HCEC 1CT (cell line): Measurements from ENCODE around the gene PRKAA2.
A peak's percentile ranks its signal among the peaks of the same experiment; 100 is the strongest.
"Not testable (repeated sequence)": the region's sequence is repeated elsewhere in the genome, so short reads cannot be mapped to it uniquely, and the experiment has no call there.

Experiments used
- DNase-seq: peaks from one replicate; pipeline ENCODE4 v3.0.0-alpha.2; 2017

The PRKAA2 gene

GRCh38 chr1:56644919-56645676 is at the start of gene PRKAA2:
TSS of gene PRKAA2 (plus strand) at chr1:56645314. CDS start at chr1:56645388, 74 bp downstream.
- peak; percentile 40 for DNase-seq

- not testable (repeated sequence) for DNase-seq
Measured at GRCh38 chr1:56595397-56596191, 49.5 kb upstream of the PRKAA2 start.

GRCh38 chr1:56610097-56610496 is 35.0 kb upstream of the PRKAA2 start:
- not testable (repeated sequence) for DNase-seq

- DNase-seq: not testable (repeated sequence)
Measured at GRCh38 chr1:56610770-56611169, 34.3 kb upstream of the PRKAA2 start.

- DNase-seq: peak; percentile 41
Measured at GRCh38 chr1:56617141-56617540, 28.0 kb upstream of the PRKAA2 start.

- no peak for DNase-seq
Measured at GRCh38 chr1:56625819-56626440, 19.2 kb upstream of the PRKAA2 start.

GRCh38 chr1:56626546-56626945 is 18.6 kb upstream of the PRKAA2 start:
- DNase-seq: peak; percentile 71

- peak; percentile 11 for DNase-seq
Measured at GRCh38 chr1:56627019-56627635, 18.0 kb upstream of the PRKAA2 start.

GRCh38 chr1:56627636-56628039 is 17.5 kb upstream of the PRKAA2 start:
- peak; percentile 22 for DNase-seq

GRCh38 chr1:56630786-56631185 is 14.3 kb upstream of the PRKAA2 start:
- no peak for DNase-seq

- no peak for DNase-seq
Measured at GRCh38 chr1:56631901-56632300, 13.2 kb upstream of the PRKAA2 start.

- no peak for DNase-seq
Measured at GRCh38 chr1:56634981-56635380, 10.1 kb upstream of the PRKAA2 start.

- DNase-seq: no peak
Measured at GRCh38 chr1:56638248-56638647, 6.9 kb upstream of the PRKAA2 start.

- no peak for DNase-seq
Measured at GRCh38 chr1:56639211-56639610, 5.9 kb upstream of the PRKAA2 start.

- no peak for DNase-seq
Measured at GRCh38 chr1:56643661-56644060, 1.5 kb upstream of the PRKAA2 start.

GRCh38 chr1:56644064-56644918 is 823 bp upstream of the PRKAA2 start:
- DNase-seq: peak; percentile 38

GRCh38 chr1:56645677-56646305 is 677 bp downstream of the PRKAA2 start:
- peak; percentile 26 for DNase-seq

GRCh38 chr1:56646611-56647010 is 1.5 kb downstream of the PRKAA2 start:
- no peak for DNase-seq

GRCh38 chr1:56647106-56647505 is 2.0 kb downstream of the PRKAA2 start:
- no peak for DNase-seq

- no peak for DNase-seq
Measured at GRCh38 chr1:56648546-56648945, 3.4 kb downstream of the PRKAA2 start.

- DNase-seq: no peak
Measured at GRCh38 chr1:56654126-56654923, 9.2 kb downstream of the PRKAA2 start.
